NCI-H510A (cell line): ENCODE data around the gene PKHD1.
"Not testable (repeated sequence)": the region's sequence is repeated elsewhere in the genome, so short reads cannot be mapped to it uniquely, and the experiment has no call there.

Experiments used
- DNase-seq: peaks from one replicate; lab custom pipeline; 2025; lab: John Stamatoyannopoulos, UW

Gene PKHD1

DNA sequence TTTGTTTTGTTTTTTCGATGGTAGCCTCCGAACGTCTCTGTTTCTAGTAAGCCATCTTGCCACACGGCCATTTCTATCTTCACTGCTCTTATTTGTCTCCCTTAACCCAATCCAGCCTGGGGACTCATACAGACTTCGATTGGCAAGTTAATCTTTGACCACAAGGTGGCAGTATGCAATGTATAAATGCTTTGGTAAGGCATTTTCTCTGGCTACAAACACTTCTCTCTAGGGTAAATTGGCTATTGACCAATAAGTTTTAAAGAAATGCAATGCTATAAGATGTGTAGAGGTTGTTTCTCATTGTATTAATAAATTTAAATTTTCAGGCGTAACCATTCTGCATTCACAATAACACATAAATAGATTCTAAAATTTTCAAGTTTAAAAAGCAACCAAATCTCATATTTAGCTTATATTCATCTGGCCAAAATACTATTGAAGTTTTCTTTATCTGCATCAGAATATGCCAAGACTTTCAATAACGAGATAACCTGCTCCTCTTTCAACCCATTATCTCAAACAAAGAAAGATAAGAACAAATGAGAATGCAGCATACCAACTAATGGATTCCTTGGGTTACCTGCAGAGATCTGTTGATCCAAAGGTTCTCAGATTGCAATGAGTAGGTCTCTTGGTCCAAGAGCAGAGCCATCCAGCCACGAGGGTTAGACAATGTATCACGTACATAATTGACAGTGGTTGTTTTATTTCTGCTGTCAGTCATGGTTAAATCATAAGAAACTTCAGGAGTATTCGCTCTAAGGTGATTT, 231.9 kb downstream of the PKHD1 start:
- peak; percentile 21 for DNase-seq

DNA sequence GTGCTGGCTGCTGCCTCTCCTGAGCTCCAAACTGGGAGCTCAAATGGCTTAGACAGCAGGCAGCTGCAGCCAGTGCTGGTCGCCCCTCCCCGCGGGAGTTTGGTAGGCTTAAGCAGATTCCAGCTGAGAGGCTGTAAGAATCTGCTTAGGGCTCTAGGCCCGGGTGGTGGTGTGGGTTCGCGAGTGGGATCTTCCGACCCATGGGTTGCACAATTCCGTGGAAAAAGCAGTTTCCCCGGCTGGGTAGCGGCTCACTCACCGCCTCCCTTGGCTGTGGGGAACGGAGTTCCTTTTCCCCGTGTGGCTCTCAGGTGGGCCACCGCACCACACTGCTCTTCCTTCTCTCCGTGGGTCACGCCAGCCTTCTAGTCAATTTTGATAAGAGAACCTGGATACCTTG, 232.5 kb downstream of the PKHD1 start:
- no peak for DNase-seq

DNA sequence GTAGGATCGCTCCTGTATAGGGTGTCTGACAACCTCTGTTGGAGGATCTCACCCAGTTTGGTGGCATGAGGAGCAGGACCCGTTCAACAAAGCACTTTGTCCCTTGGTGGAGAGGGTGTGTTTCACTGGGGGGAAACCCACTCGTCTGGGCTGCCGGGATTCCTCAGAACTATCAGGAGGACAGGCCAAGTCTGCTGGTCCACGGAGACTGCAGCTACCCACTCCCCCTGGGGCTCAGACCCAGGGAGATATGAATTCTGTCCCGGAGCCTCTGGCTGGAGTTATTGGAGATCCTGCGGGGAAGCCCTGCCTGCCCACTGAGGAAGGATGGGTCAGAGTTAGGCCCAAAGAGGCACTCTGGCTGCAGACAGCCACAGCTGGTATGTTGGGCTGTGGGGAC, 233.1 kb downstream of the PKHD1 start:
- DNase-seq = no peak

DNA sequence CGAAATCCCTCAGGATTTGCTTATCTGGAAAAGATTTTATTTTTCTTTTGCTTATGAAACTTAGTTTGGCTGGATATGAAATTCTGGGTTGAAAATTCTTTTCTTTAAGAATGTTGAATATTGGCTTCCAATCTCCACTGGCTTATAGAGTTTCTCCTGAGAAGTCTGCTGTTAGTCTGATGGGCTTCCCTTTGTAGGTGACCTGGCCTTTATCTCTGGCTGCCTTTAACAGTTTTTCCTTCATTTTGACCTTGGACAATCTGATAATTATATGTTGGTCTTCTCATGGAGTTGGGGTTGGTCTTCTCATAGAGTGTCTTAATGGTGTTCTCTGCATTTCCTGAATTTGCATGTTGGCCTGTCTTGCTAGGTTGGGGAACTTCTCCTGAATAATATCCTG, 234.3 kb downstream of the PKHD1 start:
- not testable (repeated sequence) for DNase-seq

DNA sequence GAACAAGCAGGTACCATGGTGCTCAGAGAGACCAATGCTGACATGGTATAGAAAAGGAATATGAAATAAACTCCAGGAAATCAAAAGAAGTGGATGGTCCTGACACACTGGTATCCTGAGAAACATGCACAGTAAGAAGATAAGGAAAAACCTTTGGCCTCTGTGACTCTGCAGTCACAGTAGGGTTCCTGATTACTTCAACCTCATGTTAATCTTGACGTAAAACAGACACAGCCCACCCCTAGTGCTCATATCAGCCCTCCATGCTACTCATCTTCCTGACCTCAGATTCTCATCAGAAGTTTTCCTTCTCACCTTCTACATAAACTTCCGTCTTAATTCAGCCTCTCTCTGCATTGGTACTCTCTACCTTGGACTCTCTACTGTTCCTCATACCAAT, 240.9 kb downstream of the PKHD1 start:
- DNase-seq = no peak

DNA sequence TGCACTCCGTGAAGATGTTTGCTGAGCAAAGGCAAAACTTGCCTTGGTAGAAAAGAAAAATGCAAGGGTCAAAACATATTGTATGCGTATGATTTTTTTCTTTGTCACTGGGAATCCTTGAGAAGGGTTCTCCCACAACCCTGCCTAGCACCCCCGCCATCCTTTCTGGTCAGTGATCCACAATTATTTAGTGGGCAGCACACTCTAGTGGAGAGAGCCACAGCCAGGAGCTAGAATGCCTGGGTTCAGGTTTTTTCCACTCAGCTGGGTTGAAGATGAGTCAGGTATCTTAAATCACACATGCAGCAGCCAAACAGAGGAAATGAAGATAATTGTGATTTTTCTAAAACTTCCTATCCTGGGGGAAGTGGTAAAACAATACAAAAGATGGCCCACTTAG, 243.1 kb downstream of the PKHD1 start:
- no peak for DNase-seq

DNA sequence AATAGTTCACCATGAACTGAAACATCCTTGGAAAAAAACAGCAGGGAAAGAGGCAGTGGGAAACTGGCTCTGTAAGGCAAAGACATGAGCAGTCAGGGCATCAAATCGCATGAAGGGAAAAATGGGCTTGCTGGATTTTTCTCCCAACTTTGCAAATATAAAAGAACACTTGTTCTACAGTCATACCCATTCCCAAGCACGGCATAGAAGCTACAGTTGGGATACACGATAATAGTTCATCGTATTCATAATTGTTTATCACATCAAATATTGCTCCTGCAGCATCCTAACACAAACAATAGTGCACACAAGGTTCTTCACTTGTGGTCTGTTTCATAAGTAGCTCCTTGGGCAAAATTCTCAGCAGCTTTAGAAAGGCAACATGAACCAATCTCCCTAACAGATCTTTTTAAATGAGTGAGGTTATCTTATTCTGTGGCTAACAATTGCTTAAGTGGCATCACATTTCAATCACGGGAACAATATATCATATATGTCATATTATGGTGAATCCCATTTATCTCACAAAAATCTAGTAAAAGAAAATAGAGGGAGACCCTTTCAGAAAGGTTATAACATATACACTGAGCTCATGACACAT, 243.9 kb downstream of the PKHD1 start:
- DNase-seq = no peak

DNA sequence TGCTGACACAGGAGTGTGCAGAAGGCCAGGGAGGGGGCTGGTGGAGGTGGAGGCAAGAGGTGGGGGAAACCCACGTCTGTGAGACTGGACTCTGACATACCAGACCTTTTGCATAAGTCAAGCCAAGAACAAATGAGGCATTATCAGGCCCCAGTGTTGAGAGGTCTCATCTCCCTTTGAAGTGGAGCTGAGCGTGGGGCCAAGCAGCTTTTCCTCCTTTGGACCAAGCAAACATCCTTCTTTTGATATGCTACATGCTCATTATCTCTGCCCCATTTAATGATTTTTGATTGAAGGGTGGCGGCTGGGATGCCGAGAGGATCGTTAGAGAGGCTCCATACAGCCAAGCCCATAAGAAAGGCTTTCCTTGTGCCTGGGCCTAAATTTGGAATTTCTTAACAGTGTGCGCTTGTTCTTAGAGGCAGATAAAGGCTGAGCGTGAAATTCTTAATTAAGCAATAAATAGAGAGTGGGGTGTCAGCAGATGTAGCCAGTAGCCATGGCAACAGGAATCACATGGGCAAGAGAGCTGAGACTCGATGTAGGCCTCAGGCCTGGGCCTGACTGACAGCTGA, 244.5 kb downstream of the PKHD1 start:
- DNase-seq = no peak

DNA sequence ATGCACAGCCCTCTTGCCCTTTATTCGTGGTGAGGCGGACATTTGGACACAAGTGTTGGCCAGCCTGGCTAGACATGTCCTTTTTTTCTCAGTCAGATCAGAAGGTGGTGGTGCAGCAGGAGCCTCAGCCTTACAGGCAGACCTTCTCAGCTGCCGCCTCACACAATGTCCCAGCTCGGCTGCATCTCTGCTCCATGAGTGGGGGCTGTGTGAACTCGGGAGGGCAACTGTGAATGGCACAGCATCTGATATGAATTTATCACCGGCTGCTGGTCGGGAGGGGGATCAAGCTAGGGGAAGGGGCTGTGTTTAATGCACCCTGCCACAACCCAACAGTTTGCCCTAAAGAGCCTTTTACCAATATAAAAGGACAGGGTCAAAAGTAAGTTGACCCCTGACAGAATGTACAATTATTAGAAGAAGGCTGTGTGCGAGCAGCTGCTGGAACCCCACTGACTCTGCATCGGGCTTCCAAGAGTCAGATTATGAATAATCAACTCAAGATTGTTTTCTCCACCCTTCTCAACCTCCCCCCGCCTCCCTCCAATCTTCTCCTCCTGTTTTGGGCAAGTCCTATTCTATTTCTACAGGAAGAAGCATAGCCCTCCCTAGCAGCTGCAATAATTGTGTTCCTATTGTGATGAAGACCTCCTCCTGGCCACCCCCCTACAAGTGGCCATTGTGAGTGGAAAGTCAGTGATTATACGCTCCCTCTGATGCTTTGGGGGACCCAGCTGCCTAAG, 245.2 kb downstream of the PKHD1 start:
- DNase-seq = no peak

DNA sequence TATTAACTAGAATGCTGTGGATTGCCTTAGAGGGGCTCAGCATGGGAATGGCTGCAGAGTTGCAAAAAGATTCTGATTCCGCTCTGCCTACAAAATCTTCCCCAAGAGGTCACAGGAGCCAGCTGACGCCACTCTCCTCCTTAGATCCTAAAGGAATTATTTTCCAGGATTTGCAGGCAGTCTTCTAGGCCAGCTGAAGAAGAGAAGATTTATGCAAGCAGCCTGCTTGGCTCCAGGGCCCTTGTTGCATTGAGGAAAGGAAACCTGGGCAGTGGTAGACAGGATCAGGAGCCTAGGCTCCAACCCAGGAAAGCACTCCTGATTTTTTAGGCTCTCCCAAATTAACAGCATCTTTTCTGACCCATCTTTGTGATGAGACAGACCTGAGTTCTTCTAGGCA, 245.8 kb downstream of the PKHD1 start:
- DNase-seq = no peak

DNA sequence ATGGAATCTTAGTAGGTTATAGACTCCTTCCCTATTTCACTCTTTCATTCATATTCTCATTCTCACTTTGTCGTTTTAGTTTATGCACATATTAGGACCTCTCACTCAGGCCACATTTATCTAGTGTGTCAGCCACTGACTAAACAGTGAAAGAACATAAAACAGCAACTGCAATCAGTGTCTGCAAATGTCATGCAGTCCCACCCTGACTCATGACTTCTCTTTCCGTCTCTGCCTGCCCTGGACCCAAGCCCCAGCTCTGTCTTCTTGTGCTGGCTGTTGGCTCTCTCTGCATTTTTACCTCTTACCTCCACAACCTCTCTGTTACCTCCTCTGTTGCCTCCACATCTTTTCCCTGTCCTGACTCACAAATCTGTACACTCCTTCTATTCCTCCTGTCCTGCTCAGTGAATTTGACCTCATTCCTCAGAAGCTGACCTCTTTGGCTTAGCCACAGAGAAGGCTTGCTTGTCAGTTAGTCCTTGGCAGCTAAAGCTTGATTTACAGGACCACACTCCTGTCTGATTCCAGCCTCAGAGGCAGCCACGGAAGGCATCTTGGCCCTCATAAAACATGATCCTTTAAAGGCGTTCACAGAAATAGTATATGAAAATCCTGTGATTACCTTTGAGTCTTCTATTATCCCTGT, 247.6 kb downstream of the PKHD1 start:
- no peak for DNase-seq

DNA sequence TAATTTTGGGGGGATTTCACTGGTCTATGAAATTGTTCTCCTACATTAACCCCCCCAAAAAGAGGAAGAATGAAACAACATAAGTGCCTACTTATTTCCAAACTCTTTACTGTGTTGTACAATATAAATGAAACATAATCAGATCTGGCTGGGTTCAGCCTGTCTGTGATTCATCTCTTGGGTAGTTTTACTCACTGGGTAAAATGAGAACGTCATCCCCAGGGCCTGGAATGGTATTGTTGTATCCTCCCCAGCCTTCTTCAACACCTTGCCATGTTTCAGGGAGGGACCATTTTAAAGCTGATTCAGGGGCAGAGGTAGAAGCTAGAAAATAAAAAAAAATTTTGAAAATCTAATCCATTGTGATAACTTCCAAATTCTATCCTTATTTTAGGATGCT, 256.7 kb downstream of the PKHD1 start:
- no peak for DNase-seq

DNA sequence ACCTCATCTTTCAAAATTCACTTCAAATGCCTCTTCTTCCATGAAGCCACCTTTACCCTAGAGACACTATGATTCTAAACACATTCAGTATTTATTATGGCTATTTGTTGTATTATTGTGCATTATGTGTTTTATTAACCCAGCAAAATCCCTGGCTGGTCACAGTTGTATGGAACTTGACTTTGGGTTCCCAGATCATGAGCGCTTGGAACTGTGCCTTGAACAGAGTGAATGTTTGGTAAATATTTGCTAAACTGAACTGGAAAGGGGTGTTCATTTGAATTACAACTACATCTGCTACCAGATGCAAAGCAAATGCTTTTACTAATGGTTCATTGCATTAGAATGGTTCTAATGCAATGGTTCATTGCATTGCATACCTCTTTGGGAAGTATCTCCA, 259.8 kb downstream of the PKHD1 start:
- no peak for DNase-seq

DNA sequence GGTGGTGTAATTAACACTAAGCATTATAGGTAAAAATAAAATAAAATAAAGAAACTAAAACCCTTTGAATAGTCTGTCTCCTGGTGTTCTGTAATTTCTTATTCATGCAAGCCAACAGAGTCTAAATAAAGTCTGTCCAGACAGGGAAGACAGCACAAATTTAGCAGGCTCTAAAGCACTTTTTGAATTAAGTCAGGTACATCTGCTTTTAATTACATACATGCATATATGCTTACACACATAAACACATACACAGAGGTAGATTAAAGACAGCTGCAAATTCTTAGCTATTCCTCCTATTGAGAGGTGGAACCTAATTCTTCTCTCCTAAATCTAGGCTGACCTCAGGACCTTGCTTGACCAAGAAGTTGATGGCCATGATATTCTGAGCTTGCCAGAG, 262.5 kb downstream of the PKHD1 start:
- no peak for DNase-seq

DNA sequence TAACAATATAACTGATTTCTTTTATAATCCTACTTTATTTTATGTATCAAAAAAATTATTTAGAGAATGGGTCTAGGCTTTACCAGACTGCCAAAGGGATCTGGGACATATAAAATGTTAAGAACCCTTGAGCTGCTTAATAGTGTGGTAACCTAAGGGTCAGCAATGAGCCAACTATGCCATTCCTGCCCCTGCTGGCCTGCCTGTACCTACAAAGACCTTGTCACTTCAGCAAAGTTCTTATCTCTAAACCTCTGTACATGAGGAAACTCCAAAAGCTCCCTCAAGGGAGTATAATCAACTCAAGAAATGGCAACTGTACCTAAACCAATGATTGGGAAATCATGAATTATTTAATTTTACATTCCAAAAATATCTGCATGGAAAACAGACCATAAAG, 266.9 kb downstream of the PKHD1 start:
- no peak for DNase-seq

DNA sequence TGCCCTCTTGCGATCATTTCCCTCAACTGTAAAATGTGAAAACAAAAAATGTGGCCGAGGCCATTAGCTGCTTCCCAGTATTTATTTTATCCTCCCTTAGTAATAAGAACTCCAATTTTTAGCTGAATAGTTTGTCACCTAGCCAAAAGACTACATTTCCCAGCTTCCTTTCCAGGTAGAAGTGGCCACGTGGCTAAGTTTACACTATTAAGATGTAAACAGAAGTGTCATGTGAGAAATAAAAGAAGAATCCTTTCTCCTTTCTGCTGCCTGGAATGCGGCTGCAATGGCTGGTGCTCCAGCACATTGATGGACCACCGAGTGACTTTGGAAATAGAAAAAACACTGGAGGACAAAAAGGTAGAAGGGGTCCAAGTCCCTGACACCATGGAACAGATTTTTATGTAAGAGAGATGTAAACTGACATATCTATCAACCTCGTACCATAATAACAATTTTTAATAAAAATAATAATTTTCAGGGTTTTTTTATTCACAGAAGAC, 268.8 kb downstream of the PKHD1 start:
- DNase-seq = no peak

DNA sequence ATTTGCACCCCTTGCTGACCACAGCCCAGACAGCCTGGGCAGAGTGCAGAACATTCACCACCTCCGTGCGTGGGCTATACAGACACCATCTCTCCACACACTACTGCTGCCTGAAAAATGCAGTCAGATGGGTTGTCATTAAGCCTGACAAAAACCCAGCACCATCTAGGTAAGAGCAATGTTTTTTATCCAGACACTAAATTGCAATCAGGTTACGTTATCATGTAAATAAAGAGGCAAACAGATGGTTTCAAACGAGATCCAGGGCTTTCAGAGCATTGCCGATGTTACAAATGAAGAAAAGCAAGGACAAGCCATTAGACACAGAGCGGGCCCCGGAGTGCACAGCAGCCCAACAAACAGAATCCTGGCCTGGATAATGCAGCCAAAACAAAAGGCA, 269.6 kb downstream of the PKHD1 start:
- no peak for DNase-seq

DNA sequence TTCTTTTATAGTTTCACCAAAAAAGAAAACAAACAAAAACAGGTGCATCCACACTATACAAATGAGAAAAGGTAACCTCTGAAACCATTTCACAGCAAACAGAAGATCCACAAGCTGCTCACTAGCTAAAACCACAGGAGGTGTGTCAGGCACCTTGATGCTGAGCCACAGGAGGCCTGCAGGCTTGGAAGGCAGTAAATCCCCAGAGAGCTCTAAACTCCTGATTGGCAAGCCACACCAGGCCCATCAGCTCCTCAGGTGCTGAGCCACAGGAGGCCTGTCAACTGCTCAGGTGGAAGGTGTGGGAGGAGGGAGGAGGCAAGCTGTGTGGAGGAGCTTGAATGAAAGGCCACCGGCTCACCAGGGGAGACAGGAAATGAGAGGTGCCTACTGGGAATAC, 273.0 kb downstream of the PKHD1 start:
- peak; percentile 75 for DNase-seq

DNA sequence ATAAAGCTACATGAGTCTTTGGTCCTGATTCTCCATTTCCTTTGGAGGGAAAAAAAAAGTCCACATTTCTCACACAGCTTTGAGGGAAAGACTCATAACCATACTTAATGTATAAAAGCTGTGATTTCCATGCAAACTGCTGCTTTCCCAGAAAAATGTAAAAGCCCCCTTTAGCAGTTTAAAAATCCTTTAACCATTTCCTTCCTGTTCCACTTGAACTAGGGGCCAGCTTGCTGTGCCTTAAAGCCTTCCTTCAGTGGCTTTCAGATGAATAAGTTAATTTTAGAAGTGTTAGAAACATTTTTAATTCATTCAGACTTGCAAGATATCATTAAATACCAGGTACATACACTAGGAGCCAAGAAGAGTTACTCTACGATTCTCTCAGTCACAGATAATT, 273.5 kb downstream of the PKHD1 start:
- DNase-seq = no peak

DNA sequence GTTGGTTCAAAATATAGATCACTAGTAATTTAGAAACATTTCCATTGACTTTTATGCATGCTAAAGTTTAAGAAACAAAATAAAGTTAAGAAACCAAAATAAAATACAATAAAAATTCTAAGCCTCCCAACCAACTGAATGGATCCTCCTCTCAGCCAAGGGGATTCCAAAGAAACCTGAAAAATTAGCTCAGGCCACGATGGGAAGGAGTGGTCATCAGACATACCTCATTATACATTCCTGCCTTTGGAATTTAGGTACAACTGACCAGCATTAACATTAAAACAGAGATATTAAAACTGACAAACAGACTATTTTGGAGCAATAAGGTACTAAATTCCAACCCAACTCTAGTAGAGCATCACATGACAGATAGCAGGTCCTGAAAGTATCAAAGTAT, 275.2 kb downstream of the PKHD1 start:
- DNase-seq = no peak

DNA sequence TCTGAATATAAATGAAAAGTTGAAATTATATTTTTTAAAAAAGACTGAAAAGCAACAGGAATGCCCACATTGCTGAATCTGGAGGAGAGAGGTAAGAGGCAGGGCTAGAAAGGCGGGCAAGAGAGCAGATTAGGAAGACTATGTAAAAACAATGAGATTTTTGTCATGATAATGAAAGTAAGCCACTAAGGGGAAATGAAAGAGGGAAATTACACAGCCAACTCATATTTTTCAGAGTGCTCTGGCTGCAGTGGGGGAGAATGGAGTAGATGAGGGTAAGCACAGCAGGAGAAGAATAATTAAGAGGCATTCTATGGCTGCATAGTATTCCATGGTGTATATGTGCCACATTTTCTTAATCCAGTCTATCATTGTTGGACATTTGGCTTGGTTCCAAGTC, 281.9 kb downstream of the PKHD1 start:
- DNase-seq = no peak

DNA sequence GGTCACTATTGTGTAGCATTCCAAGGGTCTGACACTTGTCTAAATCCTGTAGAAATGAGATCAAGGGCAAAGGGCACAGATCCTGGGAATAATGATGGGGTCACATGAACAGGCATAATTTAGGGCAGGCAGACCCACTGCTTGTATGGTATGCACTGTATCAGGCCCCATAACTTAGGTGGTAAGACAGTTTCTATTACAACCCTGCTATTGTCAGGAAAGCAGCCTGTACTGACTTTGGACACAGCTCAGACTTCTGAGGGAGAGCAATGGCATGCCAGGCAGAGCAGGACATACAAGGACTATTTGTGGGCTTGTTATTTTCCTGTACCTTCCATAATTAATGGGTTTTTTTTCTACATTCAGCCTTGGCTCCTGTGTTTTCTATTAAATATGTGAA, 286.8 kb downstream of the PKHD1 start:
- no peak for DNase-seq
